ENCODE data around the gene PDS5B.
"Not testable (repeated sequence)": the region's sequence is repeated elsewhere in the genome, so short reads cannot be mapped to it uniquely, and the experiment has no call there.

The PDS5B gene

DNA sequence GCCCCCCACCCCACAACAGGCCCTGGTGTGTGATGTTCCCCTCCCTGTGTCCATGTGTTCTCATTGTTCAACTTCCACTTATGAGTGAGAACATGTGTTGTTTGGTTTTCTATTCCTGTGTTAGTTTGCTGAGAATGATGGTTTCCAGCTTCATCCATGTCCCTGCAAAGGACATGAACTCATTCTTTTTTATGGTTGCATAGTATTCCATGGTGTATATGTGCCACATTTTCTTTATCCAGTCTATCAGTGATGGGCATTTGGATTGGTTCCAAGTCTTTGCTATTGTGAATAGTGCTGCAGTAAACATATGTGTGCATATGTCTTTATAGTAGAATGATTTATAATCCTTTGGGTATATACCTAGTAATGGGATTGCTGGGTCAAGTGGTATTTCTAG, 142.8 kb downstream of the PDS5B start:
- not testable (repeated sequence) for DNase-seq

DNA sequence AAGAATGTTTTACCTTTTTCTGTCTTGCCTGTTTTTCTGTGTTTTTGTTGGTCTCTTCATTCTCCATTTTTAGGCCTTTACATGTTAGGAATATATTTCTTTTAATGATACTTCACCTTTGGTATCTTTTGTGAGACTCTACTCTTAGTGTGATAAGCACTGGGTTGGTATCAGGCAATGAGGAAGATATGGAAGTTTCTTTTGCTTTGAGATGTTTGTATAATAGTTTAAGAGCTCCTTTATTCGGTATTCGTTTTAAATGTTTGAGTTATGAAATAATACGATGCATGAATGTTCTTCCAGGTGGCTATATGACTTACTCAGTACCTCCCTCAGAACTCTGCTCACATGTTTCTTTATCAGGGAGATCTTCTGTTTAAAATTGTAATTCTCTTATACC, 144.8 kb downstream of the PDS5B start:
- no peak for DNase-seq

DNA sequence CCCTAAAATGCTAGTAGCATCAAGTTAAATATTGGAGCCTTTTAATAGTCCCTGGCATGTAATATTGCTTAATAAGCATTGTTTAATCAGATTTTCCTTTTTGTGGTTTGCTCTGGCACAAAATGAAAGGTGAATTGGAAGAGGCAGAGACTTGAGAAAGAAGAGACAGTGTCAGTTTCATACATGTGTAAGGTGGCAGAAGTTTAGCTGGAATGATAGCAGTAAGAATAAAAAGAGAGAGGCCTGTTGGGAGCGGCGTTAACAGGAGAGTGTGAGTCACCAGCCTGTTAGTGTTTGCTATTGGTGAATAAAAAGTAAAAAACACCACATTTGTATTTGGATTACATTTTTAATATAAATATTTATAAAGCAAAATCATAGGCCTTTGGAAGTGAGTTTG, 145.3 kb downstream of the PDS5B start:
- DNase-seq: no peak

DNA sequence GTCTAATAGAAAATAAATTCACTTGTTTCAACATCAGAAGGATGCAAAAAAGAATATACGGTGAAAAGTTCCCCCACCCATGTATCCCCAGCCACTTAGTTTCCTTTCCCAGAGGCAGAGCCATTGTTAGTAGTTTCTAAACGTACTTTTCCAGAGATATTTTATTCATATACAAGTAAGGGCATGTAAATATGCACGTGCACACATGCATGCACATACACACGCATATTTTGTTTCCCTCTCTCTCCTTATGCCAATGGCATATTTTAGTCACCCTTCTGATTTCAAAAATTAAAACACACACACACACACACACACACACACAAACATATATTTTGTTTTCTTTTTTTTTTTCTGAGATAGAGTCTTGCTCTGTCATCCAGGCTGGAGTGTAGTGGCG, 147.4 kb downstream of the PDS5B start:
- DNase-seq: no peak

DNA sequence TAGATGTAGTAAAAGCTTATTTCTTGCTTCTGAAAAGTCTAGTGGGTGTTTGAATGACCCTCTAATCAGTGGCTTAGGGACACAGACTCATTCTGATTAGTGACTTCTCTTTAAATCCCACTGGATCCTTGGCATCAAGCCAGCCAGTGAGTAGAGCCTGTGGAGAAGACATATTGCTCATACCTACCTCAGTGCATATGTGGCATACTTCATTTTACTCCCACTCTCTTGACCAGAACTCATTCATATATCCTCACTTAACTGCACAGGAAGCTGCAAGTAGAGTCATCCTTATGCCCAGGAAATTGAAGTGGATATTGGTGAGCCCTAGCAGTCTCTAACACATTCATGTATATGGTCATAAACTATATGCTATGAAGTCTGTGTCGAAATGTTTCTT, 148.3 kb downstream of the PDS5B start:
- DNase-seq: no peak

DNA sequence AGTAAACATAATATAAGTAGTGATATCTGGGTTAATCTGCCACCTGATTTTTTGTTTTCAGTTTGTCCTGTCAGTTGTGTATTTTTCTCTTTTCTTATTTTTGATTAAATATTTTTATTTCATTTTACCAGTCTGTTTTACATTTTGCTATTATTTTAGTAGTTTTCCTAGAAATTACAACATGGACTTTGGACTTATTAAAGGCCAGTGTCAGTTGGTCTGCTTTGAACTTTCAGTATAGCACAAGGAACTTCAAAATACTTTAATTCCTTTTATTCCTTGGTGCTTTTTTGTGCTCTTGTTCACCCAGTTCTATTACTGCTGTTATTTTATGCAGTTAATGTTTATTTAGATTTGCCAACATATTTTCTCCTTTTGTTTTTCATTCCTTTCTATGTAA, 149.6 kb downstream of the PDS5B start:
- no peak for DNase-seq

DNA sequence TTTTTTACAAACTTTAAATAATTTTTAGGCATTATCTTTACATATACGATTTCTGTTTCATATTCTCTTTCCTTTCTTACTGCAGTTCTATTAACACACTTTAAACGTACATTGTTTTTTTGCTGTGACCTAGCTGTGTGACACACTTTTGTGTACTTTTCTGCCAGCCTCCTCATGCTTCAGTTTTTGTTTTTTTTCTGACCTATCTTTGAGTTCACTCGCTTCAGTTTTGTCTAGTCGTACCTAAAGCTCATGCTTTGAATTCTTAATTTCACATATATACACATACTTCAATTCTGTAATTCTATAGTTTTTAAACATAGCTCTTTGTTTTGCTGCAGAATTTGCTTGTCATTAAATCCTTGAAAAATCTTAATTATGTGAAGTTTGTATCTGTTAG, 150.4 kb downstream of the PDS5B start:
- no peak for DNase-seq

DNA sequence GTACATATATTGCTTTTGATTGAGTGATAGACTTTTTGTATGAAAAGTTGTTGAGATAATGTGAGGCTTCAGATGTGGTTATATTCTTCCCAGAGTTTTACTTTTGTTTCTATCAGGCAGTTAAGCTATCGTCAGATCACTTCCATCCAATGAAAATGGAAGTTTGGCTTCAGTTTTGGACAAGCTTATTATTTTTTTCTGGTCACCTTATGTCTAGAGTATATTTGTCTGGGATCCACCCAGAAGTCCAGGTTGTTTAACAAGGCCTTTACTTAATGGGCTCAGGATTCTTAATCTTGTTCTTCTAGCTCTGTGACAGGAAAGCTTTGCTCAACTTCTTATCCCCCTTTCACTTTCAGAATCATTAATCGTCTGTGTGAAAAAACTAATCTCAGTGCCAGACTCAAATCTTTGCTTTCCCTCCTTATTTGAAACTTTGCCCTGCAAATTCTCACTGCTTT, 150.9 kb downstream of the PDS5B start:
- DNase-seq: no peak

DNA sequence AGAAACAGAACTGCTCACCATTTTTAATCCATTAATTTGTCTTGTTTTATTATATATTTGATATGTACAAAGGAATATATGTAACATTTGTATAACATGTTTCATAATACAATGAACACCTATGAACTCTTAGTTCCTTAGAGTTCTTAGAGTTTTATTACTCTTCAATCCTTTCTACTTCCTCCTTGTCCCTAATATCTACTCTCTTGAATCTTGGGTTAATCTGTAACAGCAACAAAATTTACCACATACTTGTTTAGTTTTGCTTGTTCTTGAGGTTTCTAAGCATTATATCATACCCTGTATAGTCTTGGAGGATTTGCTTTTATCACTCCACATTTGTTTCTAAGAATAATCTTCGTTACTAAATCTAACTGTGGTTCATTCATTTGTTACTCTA, 151.4 kb downstream of the PDS5B start:
- DNase-seq: no peak

DNA sequence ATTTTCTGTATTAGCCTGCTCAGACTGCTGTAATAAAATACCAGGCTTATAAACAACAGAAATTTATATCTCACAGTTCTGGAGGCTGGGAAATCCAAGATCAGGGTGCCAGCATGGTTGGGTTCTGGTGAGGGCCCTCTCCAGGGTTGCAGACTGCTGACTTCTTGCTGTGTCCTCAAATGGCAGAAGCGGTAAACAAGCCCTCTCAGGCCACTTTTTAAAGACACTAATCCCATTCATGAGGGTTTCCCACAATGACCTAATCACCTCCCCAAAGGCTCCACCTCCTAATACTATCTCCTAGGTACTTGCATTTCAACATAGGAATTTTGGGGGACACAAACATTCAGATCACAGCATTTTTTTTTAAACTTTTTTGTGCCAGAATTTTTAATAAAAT, 159.3 kb downstream of the PDS5B start:
- DNase-seq: no peak

DNA sequence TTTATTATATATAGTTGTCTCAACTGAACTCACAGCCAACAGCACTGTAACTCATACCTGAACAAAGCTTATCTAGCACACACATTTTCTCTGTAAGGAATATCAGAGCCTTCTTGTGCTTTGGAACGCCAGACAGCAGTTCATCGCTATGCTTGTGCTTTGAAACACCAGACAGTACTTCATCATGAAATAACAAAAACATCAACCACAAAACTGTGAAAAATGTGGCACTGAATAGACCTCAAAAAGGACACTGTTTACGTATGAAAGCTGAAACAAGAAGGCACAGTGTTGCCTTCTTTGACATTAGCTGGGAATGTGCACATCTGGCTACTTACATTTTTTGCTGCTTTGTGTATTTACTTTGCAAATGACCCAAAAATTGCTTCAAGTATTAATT, 160.2 kb downstream of the PDS5B start:
- DNase-seq: no peak

DNA sequence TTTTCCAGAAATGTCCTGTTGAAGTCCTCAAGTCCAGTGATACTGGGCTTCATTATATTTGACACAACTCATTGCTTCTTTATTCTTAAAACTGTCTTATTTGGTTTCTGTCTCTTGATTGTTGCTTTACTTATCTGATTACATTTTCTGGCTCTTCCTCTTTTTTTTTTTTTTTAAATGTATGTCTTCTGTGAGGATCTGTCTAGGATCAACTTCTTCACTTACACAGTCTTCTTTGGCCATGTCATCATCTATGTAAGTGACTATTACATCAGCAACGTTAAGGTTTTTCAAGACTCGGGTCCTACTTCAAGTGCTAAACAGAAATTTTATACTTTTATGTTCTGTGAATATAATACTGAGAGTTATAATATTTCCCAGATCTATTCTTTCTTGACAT, 162.1 kb downstream of the PDS5B start:
- no peak for DNase-seq

DNA sequence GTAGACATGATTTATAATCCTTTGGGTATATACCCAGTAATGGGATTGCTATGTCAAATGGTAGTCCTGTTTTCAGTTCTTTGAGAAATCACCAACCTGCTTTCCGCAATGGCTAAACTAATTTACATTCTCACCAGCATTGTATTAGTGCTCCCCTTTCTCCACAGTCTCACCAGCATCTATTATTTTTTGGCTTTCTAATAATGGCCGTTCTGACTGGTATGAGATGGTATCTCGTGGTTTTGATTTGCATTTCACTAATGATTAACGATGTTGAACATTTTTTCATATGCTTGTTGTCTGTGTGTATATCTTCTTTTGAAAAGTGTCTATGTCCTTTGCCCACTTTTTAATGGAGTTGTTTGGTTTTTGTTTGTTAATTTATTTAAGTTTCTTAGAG, 165.1 kb downstream of the PDS5B start:
- DNase-seq: no peak

DNA sequence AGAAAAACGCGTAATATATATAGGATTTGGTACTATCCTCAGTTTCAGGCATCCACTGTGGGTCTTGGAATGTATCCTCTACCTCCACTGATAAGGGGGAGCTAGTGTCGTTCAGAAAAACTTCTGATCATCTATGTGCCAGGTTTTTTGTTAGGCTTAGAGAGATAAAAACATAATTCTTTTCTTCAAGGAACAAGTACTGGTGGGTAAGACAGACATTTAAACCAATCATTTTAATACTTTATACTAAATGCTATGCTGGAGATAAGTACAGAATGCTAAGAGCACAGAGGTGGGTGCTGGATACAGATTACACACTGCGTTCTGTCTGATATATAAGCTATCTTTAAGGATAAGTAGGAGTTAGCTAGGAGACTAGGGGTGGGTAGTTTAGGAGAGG, 166.1 kb downstream of the PDS5B start:
- DNase-seq: no peak

DNA sequence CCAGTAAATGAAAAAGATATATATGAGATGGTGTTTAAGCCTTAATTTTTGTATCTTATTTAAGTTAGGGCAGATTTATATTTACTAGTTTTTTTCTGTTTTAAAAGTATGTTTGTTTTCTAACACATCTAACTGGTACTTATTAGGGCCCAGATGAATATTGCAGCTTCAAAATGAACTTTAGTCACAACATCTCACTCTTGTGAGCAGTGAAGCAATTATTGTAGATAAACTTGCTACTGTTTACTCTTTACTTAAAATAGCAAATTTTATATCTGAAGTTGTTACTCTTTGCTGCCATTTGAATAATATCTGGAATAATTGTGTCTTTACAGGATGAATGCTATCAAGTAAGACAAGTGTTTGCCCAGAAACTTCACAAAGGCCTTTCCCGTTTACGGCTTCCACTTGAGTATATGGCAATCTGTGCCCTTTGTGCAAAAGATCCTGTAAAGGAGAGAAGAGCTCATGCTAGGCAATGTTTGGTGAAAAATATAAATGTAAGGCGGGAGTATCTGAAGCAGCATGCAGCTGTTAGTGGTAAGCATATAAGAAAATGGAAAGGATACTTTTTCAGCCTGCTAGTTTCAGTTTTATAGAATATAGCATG, 166.8 kb downstream of the PDS5B start:
- no peak for DNase-seq

DNA sequence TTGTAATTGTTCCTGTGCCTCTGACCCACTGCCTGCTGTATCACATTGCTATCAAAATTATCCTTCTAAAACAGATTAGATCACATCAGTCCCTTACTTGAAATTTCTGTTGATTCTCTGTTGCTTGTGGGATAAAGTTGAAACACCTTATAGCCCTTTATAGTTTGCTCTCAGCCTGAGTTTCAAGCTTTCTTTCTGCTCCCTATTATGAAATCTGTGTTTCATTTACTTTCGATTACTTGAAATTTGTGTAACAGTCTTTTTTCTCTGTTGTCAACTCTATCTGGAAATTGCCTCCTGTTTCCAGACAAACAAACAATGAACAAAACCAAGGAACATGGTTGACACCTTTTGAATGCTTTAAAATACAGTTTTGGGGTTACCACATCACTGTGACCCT, 167.9 kb downstream of the PDS5B start:
- DNase-seq: no peak

DNA sequence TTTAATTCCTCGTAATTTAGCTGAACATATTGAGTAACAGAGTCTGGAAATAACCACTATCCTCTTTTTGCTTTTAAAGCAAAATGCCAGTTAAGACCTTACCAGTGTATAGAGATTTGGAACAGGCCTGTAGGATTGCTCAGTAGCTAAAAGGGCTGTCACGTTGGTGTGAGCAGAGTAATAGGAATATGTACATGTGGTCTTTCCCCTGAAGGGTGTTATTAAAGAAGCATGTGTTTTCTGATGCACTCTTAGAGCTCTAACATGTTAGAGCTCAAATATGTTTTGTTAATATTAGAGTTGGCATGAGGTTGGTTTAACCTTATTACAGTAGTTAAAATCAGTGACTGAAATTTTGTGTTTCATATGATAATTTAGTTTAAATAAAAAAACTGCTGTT, 172.9 kb downstream of the PDS5B start:
- DNase-seq: no peak

DNA sequence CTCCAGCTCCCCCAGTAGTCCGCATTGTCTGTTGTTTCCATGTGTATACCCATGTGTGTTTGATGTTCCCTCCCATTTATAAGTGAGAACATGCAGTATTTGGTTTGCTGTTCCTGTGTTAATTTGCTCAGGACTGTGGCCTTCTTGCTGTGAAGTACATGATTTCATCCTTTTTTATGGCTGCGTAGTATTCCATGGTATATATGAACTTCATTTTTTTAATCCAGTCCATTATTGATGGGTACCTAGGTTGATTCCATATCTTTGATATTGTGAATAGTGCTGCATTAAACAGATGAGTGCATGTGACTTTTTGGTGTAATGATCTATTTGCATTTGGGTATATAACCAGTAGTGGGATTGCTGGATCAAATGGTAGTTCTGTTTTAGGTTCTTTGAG, 175.2 kb downstream of the PDS5B start:
- DNase-seq: no peak

DNA sequence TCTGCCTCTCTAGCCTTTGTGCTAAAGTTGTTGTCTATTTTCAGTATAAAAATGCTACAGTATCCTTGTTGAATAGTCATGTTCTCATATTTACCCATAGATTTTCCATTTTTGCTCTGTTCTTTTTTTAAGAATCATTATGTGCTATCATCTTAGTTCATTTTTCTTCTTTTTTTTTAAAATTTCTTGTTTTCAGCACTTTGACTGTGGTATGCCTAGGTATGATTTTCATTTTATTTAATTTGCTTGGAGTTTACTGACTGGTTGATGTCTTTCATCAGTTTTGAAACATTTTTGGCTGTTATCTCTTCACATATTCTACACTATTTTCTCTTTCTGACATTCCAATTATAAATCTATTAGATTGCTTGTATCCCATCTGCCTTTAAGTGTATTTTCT, 192.9 kb downstream of the PDS5B start:
- no peak for DNase-seq

DNA sequence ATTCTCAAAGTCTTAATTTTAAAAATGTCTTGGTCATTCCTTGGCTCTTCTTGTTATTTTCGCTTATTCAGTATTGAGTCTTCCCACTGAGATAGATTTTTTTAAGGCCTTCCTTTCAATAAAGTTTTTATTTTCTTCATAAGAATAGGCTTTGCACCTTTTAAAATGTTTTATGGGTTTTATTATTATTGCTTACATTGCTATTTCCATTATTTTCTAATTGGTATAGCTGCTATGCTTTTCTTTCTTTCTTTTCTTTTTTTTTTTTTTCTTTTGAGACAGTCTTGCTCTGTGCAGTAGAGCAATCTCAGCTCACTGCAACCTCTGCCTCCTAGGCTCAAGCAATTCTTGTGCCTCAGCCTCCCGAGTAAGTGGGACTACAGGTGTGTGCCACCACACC, 195.7 kb downstream of the PDS5B start:
- no peak for DNase-seq

DNA sequence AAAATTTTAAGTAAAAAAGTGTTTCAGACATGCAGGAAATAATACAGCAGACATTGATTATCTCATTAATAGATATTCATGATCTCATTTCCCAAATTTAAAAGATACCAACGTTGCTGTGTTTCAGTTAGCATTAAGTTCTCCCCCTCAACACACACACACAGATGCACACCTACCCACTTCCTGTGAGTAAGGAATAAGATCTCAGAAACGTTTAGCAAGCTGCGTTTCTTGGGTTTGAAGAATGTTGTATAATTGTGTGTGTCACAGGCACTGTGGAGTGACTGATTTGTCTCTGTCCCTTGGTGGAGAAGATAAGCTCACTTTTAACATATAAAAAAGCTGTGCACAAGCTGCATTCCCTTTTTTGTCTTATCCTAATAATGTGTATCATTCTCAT, 196.8 kb downstream of the PDS5B start:
- DNase-seq: no peak

DNA sequence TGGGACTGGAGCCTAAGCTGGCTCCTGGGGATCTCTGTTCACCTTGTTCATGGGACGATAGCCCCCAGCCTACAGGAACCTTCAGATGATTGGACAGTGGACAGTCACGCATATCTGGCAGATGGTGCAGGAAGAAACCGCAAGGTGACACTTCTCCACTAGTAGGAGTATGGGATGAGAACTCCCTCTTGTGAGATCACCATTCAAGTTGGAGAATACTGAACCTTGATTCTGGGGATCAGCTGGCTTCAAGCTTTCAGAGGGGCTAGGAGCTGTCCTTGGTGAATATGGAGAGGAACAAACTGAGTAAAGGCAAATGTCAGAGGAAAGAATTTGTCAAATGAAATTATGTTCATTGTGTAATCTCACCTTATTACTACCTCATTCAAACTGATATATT, 204.5 kb downstream of the PDS5B start:
- DNase-seq: no peak

DNA sequence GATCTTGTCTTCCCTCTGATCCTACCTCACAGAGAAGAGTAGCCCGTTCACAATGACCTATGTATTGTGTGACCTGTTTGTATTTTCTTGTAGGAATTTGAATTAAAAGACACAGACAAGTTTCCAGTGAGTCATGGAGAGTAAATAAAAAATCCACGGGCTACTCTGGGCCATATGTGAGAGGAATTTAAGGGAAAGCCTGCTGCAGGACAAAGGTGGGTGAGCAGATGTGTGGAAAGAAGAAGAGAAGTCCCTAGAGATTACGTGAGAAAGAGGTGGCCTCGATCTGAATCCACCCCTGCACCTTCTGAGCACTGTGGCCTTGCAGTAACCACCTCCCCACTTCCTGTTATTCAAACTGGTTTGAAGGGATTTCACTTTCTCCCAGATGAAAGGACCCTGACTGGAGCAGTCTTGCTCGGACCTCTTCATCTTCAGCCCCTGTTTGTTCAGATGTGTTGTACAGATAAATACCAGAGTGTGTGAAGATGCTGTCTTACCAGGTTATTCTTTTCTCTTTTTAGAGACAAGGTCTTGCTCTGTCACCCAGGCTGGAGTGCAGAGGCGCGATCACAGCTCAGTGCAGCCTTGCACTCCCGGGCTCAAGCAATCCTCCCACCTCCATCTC, 205.4 kb downstream of the PDS5B start:
- DNase-seq: no peak

DNA sequence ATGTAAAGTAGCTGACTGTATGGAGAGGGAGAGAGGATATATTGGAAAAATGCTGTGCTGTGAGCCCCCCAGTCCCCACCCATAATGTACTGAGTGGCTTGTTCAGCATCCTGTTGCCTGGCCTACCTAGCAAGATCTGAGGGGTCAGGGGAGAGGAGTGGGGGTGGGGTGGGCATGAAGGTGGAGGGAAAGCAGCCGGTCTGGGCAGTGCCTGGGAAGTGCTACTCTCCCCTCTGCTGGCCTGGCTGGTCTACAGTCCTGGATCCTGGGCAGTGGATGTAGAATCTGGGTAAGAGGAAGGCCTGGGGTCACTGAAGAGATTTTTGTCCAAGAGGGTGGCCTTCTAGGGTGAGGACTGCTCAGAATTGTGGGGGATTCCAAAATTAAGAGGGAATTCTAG, 210.5 kb downstream of the PDS5B start:
- no peak for DNase-seq

DNA sequence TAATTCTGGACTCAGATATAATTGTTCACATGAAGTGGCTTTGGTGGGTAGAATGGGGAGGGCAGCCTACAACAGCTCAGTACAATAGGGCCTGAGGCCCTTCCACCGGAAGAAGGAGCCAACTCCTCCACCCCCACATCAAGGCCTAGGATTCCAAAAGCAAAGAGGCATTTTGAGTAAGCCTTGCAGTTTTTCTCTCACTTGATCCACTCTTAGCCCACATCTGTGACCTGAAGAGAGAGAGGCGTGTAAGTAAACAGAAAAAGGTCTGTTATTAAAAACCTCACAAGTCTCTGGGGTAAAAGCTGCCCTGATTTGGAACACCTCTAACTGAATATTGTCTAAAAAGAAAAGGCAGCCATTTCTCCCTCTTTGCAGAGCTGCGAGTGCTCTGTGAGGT, 215.9 kb downstream of the PDS5B start:
- DNase-seq: no peak
